Natural killer cell treated with Interleukin-12 subunit alpha and Interleukin-12 subunit beta and Interleukin-15 and Interleukin-18, amount 100 ng/mL, for 72 hours (primary cell): ENCODE data around the gene CLVS2. TPM values are rescaled to one million over a fixed set of nuclear protein-coding genes. Genes with fewer than 3 reads are reported as not detected.

ENCODE experiments used
- ATAC-seq, 2 donors: fragments of 150-1000 bp; cut with Tn5 transposase in 1 of 2; sonication (Bioruptor Pico), chemical (Tn5 transposase) in 1 of 2; 2 replicates each; pipeline ENCODE4 v1.10.0; 2021
- DNase-seq: peaks from one replicate; pipeline ENCODE4 v3.0.0; 2022; ENCODE audit warnings: low spot score
- H3K27ac Mint-ChIP-seq, 2 donors: 1 replicate in 1 of 2; 2 replicates in 1 of 2; pipeline ENCODE4 v1.8.0; 2022; ENCODE audit warnings: mixed read lengths in 2 of 2, mild to moderate bottlenecking in 1 of 2, moderate library complexity in 1 of 2
- H3K27me3 Mint-ChIP-seq, 2 donors: 1 replicate in 1 of 2; 2 replicates in 1 of 2; pipeline ENCODE4 v1.8.0; 2022; ENCODE audit warnings: mixed read lengths in 2 of 2
- H3K36me3 Mint-ChIP-seq: one replicate; pipeline ENCODE4 v1.8.0; 2022; ENCODE audit warnings: mixed read lengths
- H3K4me1 Mint-ChIP-seq, 2 donors: 1 replicate in 1 of 2; 2 replicates in 1 of 2; pipeline ENCODE4 v1.8.0; 2022; ENCODE audit warnings: low read depth in 2 of 2, mixed read lengths in 2 of 2, mild to moderate bottlenecking in 1 of 2
- H3K4me3 Mint-ChIP-seq: one replicate; pipeline ENCODE4 v1.8.0; 2022; ENCODE audit warnings: mixed read lengths
- H3K9me3 Mint-ChIP-seq: 2 replicates; pipeline ENCODE4 v1.8.0; 2022; ENCODE audit warnings: mixed read lengths
- total RNA-seq, 2 donors: library from RNA; stranded (reverse); gene quantifications; one replicate each; pipeline ENCODE4 v1.2.3, GENCODE V29; 2022

CLVS2 gene
- total RNA-seq, 2 donors from 2014 or later: not detected

DNA sequence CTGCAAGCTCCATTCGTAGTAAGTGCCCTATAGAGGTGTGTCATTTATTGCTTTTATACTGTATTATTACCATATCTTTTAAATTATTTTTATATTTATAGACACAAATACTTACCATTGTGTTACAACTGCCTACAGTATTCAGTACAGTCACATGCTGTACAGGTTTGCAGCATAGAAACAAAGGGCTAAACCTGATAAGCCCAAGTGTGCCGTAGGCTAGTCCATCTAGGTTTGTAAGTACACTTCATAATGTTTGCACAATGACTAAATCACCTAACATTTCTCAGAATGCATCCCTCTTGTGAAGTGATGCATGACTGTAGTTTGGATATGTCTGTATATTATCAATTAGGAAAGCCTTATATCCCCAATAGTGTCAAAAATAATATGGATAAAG lies 122.8 kb downstream of the CLVS2 start:
- Mint-ChIP-seq H3K27me3 (no peaks in the 10 kb centered on the region), H3K36me3 (no peaks in the 10 kb centered on the region), H3K27ac (no peak overlapping the region), H3K4me1 (no peaks in the 10 kb centered on the region), H3K9me3 (peaks cover 9% of the 10 kb centered on the region), H3K4me3 (no peak overlapping the region)
- DNase-seq (no peak), ATAC-seq (no peak)

Other genes starting within 250 kb of the CLVS2 start
- not detected for gene FABP7, start 216.5 kb upstream of the CLVS2 start, total RNA-seq
- gene SMPDL3A, start 207.0 kb upstream of the CLVS2 start, total RNA-seq: 1 to 10 TPM; 3.4 to 8.1 TPM